GM23248 (cell line): ENCODE results near the gene CCS. TPM values are rescaled to one million over a fixed set of nuclear protein-coding genes. Genes with fewer than 3 reads are reported as not detected.

Experiments used
- DNase-seq: peaks from one replicate; pipeline ENCODE4 v3.0.0-alpha.2; 2015
- H2AFZ ChIP-seq: fragments of 200-600 bp; sonication (generic); 2 replicates; pipeline ENCODE4 v1.6.1; 2016; ENCODE audit warnings: antibody characterized with exemption
- H3F3A ChIP-seq: fragments of 200-600 bp; sonication (generic); 2 replicates; pipeline ENCODE4 v1.6.1; 2016; ENCODE audit warnings: mild to moderate bottlenecking, antibody characterized with exemption, mixed run types; ENCODE audit not compliant: insufficient read depth
- H3K27ac ChIP-seq: fragments of 200-600 bp; sonication (generic); 2 replicates; pipeline ENCODE4 v1.5.1; 2016; ENCODE audit warnings: mild to moderate bottlenecking
- H3K27me3 ChIP-seq: fragments of 200-600 bp; sonication (generic); replicated peaks from 2 replicates; pipeline ENCODE4 v1.6.1; 2016; ENCODE audit warnings: mild to moderate bottlenecking; ENCODE audit not compliant: insufficient read depth
- H3K36me3 ChIP-seq: fragments of 200-600 bp; sonication (generic); 2 replicates; pipeline ENCODE4 v1.6.1; 2016; ENCODE audit warnings: low read depth, mild to moderate bottlenecking
- H3K4me1 ChIP-seq: fragments of 200-600 bp; sonication (generic); 2 replicates; pipeline ENCODE4 v1.6.1; 2016; ENCODE audit warnings: mild to moderate bottlenecking; ENCODE audit not compliant: insufficient read depth
- H3K4me2 ChIP-seq: fragments of 200-600 bp; sonication (generic); one replicate; pipeline ENCODE4 v1.6.1; 2016; ENCODE audit warnings: mild to moderate bottlenecking; ENCODE audit not compliant: unreplicated experiment
- H3K4me3 ChIP-seq: fragments of 200-600 bp; sonication (generic); 2 replicates; pipeline ENCODE4 v1.5.1; 2016; ENCODE audit warnings: mild to moderate bottlenecking
- H3K79me2 ChIP-seq: fragments of 200-600 bp; sonication (generic); 2 replicates; pipeline ENCODE4 v1.6.1; 2016; ENCODE audit warnings: mild to moderate bottlenecking; ENCODE audit not compliant: insufficient read depth
- H3K9ac ChIP-seq: fragments of 200-600 bp; sonication (generic); 2 replicates; pipeline ENCODE4 v1.6.1; 2016; ENCODE audit warnings: mild to moderate bottlenecking
- H3K9me2 ChIP-seq: fragments of 200-600 bp; sonication (generic); 2 replicates; pipeline ENCODE4 v1.6.1; 2016; ENCODE audit warnings: mixed run types, mild to moderate bottlenecking, moderate library complexity; ENCODE audit not compliant: insufficient read depth
- H3K9me3 ChIP-seq: fragments of 200-600 bp; sonication (generic); one replicate; pipeline ENCODE4 v1.6.1; 2017; ENCODE audit warnings: low read depth
- H4K20me1 ChIP-seq: fragments of 200-600 bp; sonication (generic); 2 replicates; pipeline ENCODE4 v1.6.0; 2016; ENCODE audit not compliant: insufficient read depth
- EZH2 ChIP-seq: fragments of 200-600 bp; sonication (generic); IDR thresholded peaks from 2 replicates; pipeline ENCODE4 v1.6.1; 2018; ENCODE audit warnings: antibody characterized with exemption, mild to moderate bottlenecking; ENCODE audit not compliant: insufficient read depth, poor library complexity, severe bottlenecking
- EZH2phosphoT487 ChIP-seq: fragments of 200-600 bp; sonication (generic); IDR thresholded peaks from 2 replicates; pipeline ENCODE4 v1.6.1; 2018; ENCODE audit warnings: antibody characterized with exemption, moderate library complexity, mild to moderate bottlenecking, low read depth; ENCODE audit not compliant: insufficient read depth
- WGBS, 2 experiments: methylation state at CpG; one replicate each; pipeline ENCODE4 v1.1.6; 2015 to 2017; ENCODE audit warnings: low lambda C conversion rate in 2 of 2, low coverage in 1 of 2; ENCODE audit errors: missing lambda C conversion rate in 2 of 2; 5-methylcytosine and 5-hydroxymethylcytosine counted together
- in situ Hi-C: fragments of 300-500 bp; cut with MboI; formaldehyde crosslinking; loops from 2 replicates; pipeline ENCODE4 v1.15.0; 2020
- polyA plus RNA-seq: library from polyadenylated mRNA; unstranded; fragments of >200 nt; fragmentation: Nextera tagmentation; extraction: Ambion mirVana; gene quantifications from 2 replicates; pipeline ENCODE4 v1.2.1, GENCODE V29; 2016
- total RNA-seq: library from RNA; depleted of rRNA; stranded (reverse); fragments of >200 nt; shearing (Covaris generic); gene quantifications from 2 replicates; pipeline ENCODE4 v1.2.3, GENCODE V29; 2014

CCS gene
- total and polyA plus RNA-seq, 2 experiments from 2014 or later, result 28.0 to 44.2 TPM

DNA sequence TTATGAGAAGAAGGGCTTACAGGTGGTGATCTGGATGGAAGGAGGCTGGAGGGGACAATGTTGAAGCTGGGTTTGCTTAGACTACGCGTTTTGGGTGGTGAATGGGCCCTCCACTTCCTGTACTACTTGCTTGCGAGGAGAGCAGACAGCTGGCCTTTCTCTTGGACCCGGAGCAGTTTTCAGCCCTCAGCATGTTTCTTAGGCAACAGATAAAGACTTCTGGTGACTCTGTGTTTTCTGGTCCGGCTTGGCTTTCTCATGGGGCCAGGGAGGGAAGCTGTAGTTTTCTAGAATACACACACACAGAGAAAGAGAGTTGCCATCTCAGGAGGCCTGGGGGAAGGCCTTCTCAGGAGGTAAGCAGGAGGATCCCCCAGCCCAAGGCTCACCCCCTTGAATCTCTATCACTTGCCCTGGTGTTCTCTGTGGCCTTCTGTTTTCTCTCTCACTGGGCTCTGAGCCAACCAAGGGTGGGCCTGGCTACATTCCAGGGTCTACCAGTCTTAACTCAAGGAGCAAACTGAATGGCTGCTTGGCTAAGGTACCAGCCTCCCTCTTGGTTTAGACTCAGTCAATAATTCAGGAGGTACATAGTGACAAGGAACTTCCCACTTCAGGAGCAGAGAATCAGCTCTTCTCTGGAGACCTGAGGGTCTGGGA is 2.4 kb downstream of the CCS start:
- in situ Hi-C loops, result loop anchor here (25.0 kb wide), 1 partner anchor 242 kb away; the partner anchor contains the start of gene RCE1
- peak overlapping the region; percentile 55 for H3K9ac ChIP-seq
- H4K20me1 ChIP-seq, result no peaks in the 10 kb centered on the region
- peaks cover 10% of the 10 kb centered on the region; the same call in 1 of the 2 replicates for H3K4me1 ChIP-seq
- peaks cover 3% of the 10 kb centered on the region; the same call in 1 of the 2 replicates for H3F3A ChIP-seq
- no peaks in the 10 kb centered on the region for H3K27me3 ChIP-seq
- no peaks in the 10 kb centered on the region for H3K9me2 ChIP-seq
- peak; percentile 58 for DNase-seq
- H2AFZ ChIP-seq, result no peak overlapping the region
- no peaks in the 10 kb centered on the region for H3K9me3 ChIP-seq
- H3K4me3 ChIP-seq, result no peak overlapping the region
- peak overlapping the region; percentile 21 for H3K4me2 ChIP-seq
- H3K27ac ChIP-seq, result peak overlapping the region; percentile 59
- TF ChIP-seq EZH2, result no peak
- TF ChIP-seq EZH2phosphoT487, result no peak
- H3K79me2 ChIP-seq, result peaks cover 56% of the 10 kb centered on the region
- WGBS, 2 experiments, result 54 to 57% methylated on average over 5 of the region's 5 CpGs
- H3K36me3 ChIP-seq, result peaks cover 4% of the 10 kb centered on the region; the same call in 1 of the 2 replicates

- Histone ChIP-seq H3K9ac (no peak overlapping the region), H3K9me3 (no peaks in the 10 kb centered on the region), H2AFZ (no peak overlapping the region), H3K27me3 (no peaks in the 10 kb centered on the region), H3K36me3 (peaks cover 4% of the 10 kb centered on the region; the same call in 1 of the 2 replicates), H3K9me2 (no peaks in the 10 kb centered on the region), H3K79me2 (peaks cover 38% of the 10 kb centered on the region), H3K4me1 (peaks cover 12% of the 10 kb centered on the region; the same call in 1 of the 2 replicates), H3K4me2 (no peak overlapping the region), H3K4me3 (no peak overlapping the region), H4K20me1 (no peaks in the 10 kb centered on the region), H3K27ac (no peak overlapping the region), H3F3A (peaks cover 11% of the 10 kb centered on the region; the same call in 1 of the 2 replicates)
- TF ChIP-seq EZH2 (no peak), EZH2phosphoT487 (no peak)
- in situ Hi-C loops, result loop anchor here (25.0 kb wide), 1 partner anchor 238 kb away; the partner anchor contains the start of gene RCE1
- 97 to 98% methylated on average over 6 of the region's 6 CpGs for WGBS, 2 experiments
- DNase-seq, result no peak
Observed at GRCh38 chr11:66598993-66599392, 6.0 kb downstream of the CCS start.

- H4K20me1 ChIP-seq, result no peaks in the 10 kb centered on the region
- no peak for DNase-seq
- 94 to 95% methylated on average over 2 of the region's 2 CpGs for WGBS, 2 experiments
- H3K79me2 ChIP-seq, result peaks cover 26% of the 10 kb centered on the region; the same call in 1 of the 2 replicates
- H3K4me3 ChIP-seq, result no peak overlapping the region
- no peak overlapping the region for H3K9ac ChIP-seq
- in situ Hi-C loops, result no loop called here
- H3K4me2 ChIP-seq, result no peak overlapping the region
- H3K4me1 ChIP-seq, result peaks cover 8% of the 10 kb centered on the region; the same call in 1 of the 2 replicates
- no peak overlapping the region for H2AFZ ChIP-seq
- H3K27me3 ChIP-seq, result no peaks in the 10 kb centered on the region
- no peak overlapping the region for H3K27ac ChIP-seq
- H3K36me3 ChIP-seq, result peaks cover 4% of the 10 kb centered on the region; the same call in 1 of the 2 replicates
- H3K9me2 ChIP-seq, result no peaks in the 10 kb centered on the region
- peaks cover 11% of the 10 kb centered on the region; the same call in 1 of the 2 replicates for H3F3A ChIP-seq
- no peak for TF ChIP-seq EZH2
- TF ChIP-seq EZH2phosphoT487, result no peak
- H3K9me3 ChIP-seq, result no peaks in the 10 kb centered on the region
Observed at GRCh38 chr11:66600219-66600618, 7.2 kb downstream of the CCS start.

- Histone ChIP-seq H3K9ac (no peak overlapping the region), H3F3A (peaks cover 11% of the 10 kb centered on the region; the same call in 1 of the 2 replicates), H4K20me1 (no peaks in the 10 kb centered on the region), H3K9me2 (no peaks in the 10 kb centered on the region), H3K27ac (no peak overlapping the region), H3K9me3 (no peaks in the 10 kb centered on the region), H2AFZ (no peak overlapping the region), H3K79me2 (peaks cover 22% of the 10 kb centered on the region; the same call in 1 of the 2 replicates), H3K36me3 (peaks cover 4% of the 10 kb centered on the region; the same call in 1 of the 2 replicates), H3K4me3 (no peak overlapping the region), H3K4me1 (peaks cover 5% of the 10 kb centered on the region; the same call in 1 of the 2 replicates), H3K4me2 (no peak overlapping the region), H3K27me3 (no peaks in the 10 kb centered on the region)
- in situ Hi-C loops, result no loop called here
- TF ChIP-seq EZH2phosphoT487 (no peak), EZH2 (no peak)
- WGBS, 2 experiments, result 97 to 99% methylated on average over 4 of the region's 4 CpGs
- no peak for DNase-seq
Observed at GRCh38 chr11:66600631-66601233, 7.7 kb downstream of the CCS start.
